Measurements from ENCODE around the gene TYRO3.

TYRO3 gene
- total RNA-seq = 1.1 to 2.9 (median 1.2) reads per million in 3 experiments

- peak; percentile 68 for DNase-seq
Observed at GRCh38 chr15:41558400-41559238, at the start of gene TYRO3. TYRO3 (plus strand) TSS chr15:41559212; CDS start chr15:41559258, 46 bp downstream.

GRCh38 chr15:41510728-41511127, 48.3 kb upstream of the TYRO3 start:
- no peak for DNase-seq

GRCh38 chr15:41511331-41511898, 47.6 kb upstream of the TYRO3 start:
- no peak for DNase-seq

- no peak for DNase-seq
Observed at GRCh38 chr15:41511899-41512369, 47.1 kb upstream of the TYRO3 start.

- no peak for DNase-seq
Observed at GRCh38 chr15:41512512-41512939, 46.5 kb upstream of the TYRO3 start.

- no peak for DNase-seq
Observed at GRCh38 chr15:41512940-41513505, 46.0 kb upstream of the TYRO3 start.

- DNase-seq = no peak
Observed at GRCh38 chr15:41513506-41514227, 45.3 kb upstream of the TYRO3 start, which contains the start of gene LTK. LTK (minus strand) TSS chr15:41513827; CDS start chr15:41513709, 118 bp downstream.

GRCh38 chr15:41517895-41518449, 41.0 kb upstream of the TYRO3 start:
- DNase-seq = no peak

GRCh38 chr15:41520636-41521035, 38.4 kb upstream of the TYRO3 start:
- DNase-seq = no peak

- DNase-seq = no peak
Observed at GRCh38 chr15:41521614-41522013, 37.4 kb upstream of the TYRO3 start.

GRCh38 chr15:41523097-41523496, 35.9 kb upstream of the TYRO3 start:
- no peak for DNase-seq

- DNase-seq = no peak
Observed at GRCh38 chr15:41530363-41530956, 28.6 kb upstream of the TYRO3 start.

GRCh38 chr15:41535544-41535943, 23.5 kb upstream of the TYRO3 start:
- DNase-seq = no peak

GRCh38 chr15:41536866-41537265, 22.1 kb upstream of the TYRO3 start:
- no peak for DNase-seq

- no peak for DNase-seq
Observed at GRCh38 chr15:41543521-41543870, 15.5 kb upstream of the TYRO3 start.

- no peak for DNase-seq
Observed at GRCh38 chr15:41544650-41545015, 14.4 kb upstream of the TYRO3 start.

GRCh38 chr15:41545218-41545617, 13.8 kb upstream of the TYRO3 start:
- no peak for DNase-seq

GRCh38 chr15:41546851-41547786, 11.9 kb upstream of the TYRO3 start:
- no peak for DNase-seq

GRCh38 chr15:41550066-41550775, 8.8 kb upstream of the TYRO3 start:
- no peak for DNase-seq

- no peak for DNase-seq
Observed at GRCh38 chr15:41553731-41554130, 5.3 kb upstream of the TYRO3 start.

- DNase-seq = no peak
Observed at GRCh38 chr15:41554343-41554742, 4.7 kb upstream of the TYRO3 start.

Measured in central memory CD4-positive, alpha-beta T cell (primary cell).